GM23338 (cell line): ENCODE measurements around the gene RNU6-9. TPM values are rescaled to one million over a fixed set of nuclear protein-coding genes. Genes with fewer than 3 reads are reported as not detected.

Experiments
- ATAC-seq: fragments of 200-7000 bp; cut with Tn5 transposase; 3 replicates; pipeline ENCODE4 v1.9.1; 2020
- DNase-seq: peaks from one replicate; pipeline ENCODE4 v3.0.0-alpha.2; 2015; ENCODE audit warnings: low spot score
- H2AFZ ChIP-seq: fragments of 200-600 bp; sonication (generic); 2 replicates; pipeline ENCODE4 v1.8.0; 2016; ENCODE audit warnings: antibody characterized with exemption, mild to moderate bottlenecking, moderate library complexity
- H3F3A ChIP-seq: fragments of 200-600 bp; sonication (generic); replicated peaks from 2 replicates; pipeline ENCODE4 v1.8.0; 2017; ENCODE audit warnings: antibody characterized with exemption, mixed run types, low read depth
- H3K27ac ChIP-seq: fragments of 200-600 bp; sonication (generic); 2 replicates; pipeline ENCODE4 v1.6.1; 2016; ENCODE audit warnings: low read depth
- H3K27me3 ChIP-seq: fragments of 200-600 bp; sonication (generic); 2 replicates; pipeline ENCODE4 v1.8.0; 2016; ENCODE audit warnings: mild to moderate bottlenecking, mixed run types, moderate library complexity; ENCODE audit not compliant: insufficient read depth
- H3K36me3 ChIP-seq: fragments of 200-600 bp; sonication (generic); 2 replicates; pipeline ENCODE4 v1.8.0; 2016; ENCODE audit warnings: mild to moderate bottlenecking; ENCODE audit not compliant: insufficient read depth
- H3K4me1 ChIP-seq: fragments of 200-600 bp; sonication (generic); 2 replicates; pipeline ENCODE4 v1.8.0; 2016; ENCODE audit warnings: mild to moderate bottlenecking, moderate library complexity; ENCODE audit not compliant: insufficient read depth
- H3K4me2 ChIP-seq: fragments of 200-600 bp; sonication (generic); 2 replicates; pipeline ENCODE4 v1.7.1; 2017; ENCODE audit warnings: mixed run types
- H3K4me3 ChIP-seq: fragments of 200-600 bp; sonication (generic); 2 replicates; pipeline ENCODE4 v1.6.1; 2016; ENCODE audit warnings: mixed run types
- H3K79me2 ChIP-seq: fragments of 200-600 bp; sonication (generic); replicated peaks from 2 replicates; pipeline ENCODE4 v1.8.0; 2017; ENCODE audit warnings: mild to moderate bottlenecking; ENCODE audit not compliant: insufficient read depth
- H3K9me2 ChIP-seq: fragments of 200-600 bp; sonication (generic); 2 replicates; pipeline ENCODE4 v1.8.0; 2017; ENCODE audit not compliant: insufficient read depth
- H4K20me1 ChIP-seq: fragments of 200-600 bp; sonication (generic); replicated peaks from 2 replicates; pipeline ENCODE4 v1.8.0; 2017; ENCODE audit warnings: mild to moderate bottlenecking; ENCODE audit not compliant: insufficient read depth
- H3K27ac Mint-ChIP-seq: 2 replicates; pipeline ENCODE4 v1.8.0; 2020; ENCODE audit warnings: inconsistent platforms, mild to moderate bottlenecking, moderate library complexity, mixed read lengths
- H3K27me3 Mint-ChIP-seq: 3 replicates; pipeline ENCODE4 v1.8.0; 2022; ENCODE audit warnings: low read depth, mild to moderate bottlenecking, moderate library complexity, mixed read lengths, inconsistent platforms; ENCODE audit not compliant: insufficient read depth, poor library complexity
- H3K36me3 Mint-ChIP-seq: 3 replicates; pipeline ENCODE4 v1.8.0; 2021; ENCODE audit warnings: low read depth, mild to moderate bottlenecking, inconsistent platforms, moderate library complexity, mixed read lengths
- H3K4me1 Mint-ChIP-seq: 3 replicates; pipeline ENCODE4 v1.8.0; 2020; ENCODE audit warnings: mild to moderate bottlenecking, inconsistent platforms, mixed read lengths
- H3K4me3 Mint-ChIP-seq: 3 replicates; pipeline ENCODE4 v1.8.0; 2021; ENCODE audit warnings: moderate library complexity, mild to moderate bottlenecking, inconsistent platforms, mixed read lengths
- H3K9me3 Mint-ChIP-seq: 3 replicates; pipeline ENCODE4 v1.8.0; 2020; ENCODE audit warnings: moderate library complexity, mild to moderate bottlenecking, inconsistent platforms, mixed read lengths
- CREB1 ChIP-seq: fragments of 250-450 bp; sonication (Bioruptor Pico); IDR thresholded peaks from 2 replicates; pipeline ENCODE4 v1.5.0; 2020; ENCODE audit warnings: low read depth, mild to moderate bottlenecking, moderate library complexity
- CTCF ChIP-seq, 2 experiments: fragments of 200-600 bp in 1 of 2; sonication (generic) in 1 of 2; conservative IDR thresholded peaks; 2 replicates each; pipeline versions ENCODE4 v1.5.1 to v1.6.1; 2016 to 2017; ENCODE audit warnings: antibody characterized with exemption in 2 of 2, low read depth in 2 of 2, mild to moderate bottlenecking in 2 of 2, moderate library complexity in 1 of 2
- EZH2 ChIP-seq: fragments of 200-600 bp; sonication (generic); IDR thresholded peaks from one replicate; pipeline ENCODE4 v1.8.0; 2017; ENCODE audit warnings: antibody characterized with exemption, mild to moderate bottlenecking, low read depth; ENCODE audit not compliant: unreplicated experiment
- EZH2phosphoT487 ChIP-seq: fragments of 200-600 bp; sonication (generic); IDR thresholded peaks from one replicate; pipeline ENCODE4 v1.8.1; 2018; ENCODE audit warnings: antibody characterized with exemption; ENCODE audit not compliant: unreplicated experiment
- JUNB ChIP-seq: IDR thresholded peaks from one replicate; pipeline ENCODE4 v1.6.1; 2016; ENCODE audit warnings: antibody characterized with exemption; ENCODE audit not compliant: unreplicated experiment
- POLR2AphosphoS5 ChIP-seq: IDR thresholded peaks from 2 replicates; pipeline ENCODE4 v1.6.1; 2016; ENCODE audit warnings: antibody characterized with exemption, low read depth
- ZNF331 ChIP-seq: fragments of 250-450 bp; sonication (Bioruptor Pico); IDR thresholded peaks from 2 replicates; pipeline ENCODE4 v1.5.0; 2020; ENCODE audit warnings: low read depth, mild to moderate bottlenecking, moderate library complexity
- ZNF462 ChIP-seq: fragments of 250-450 bp; sonication (Bioruptor Pico); IDR thresholded peaks from 2 replicates; pipeline ENCODE4 v1.5.0; 2020; ENCODE audit warnings: mild to moderate bottlenecking, moderate library complexity
- polyA plus RNA-seq: library from polyadenylated mRNA; unstranded; fragments of >200 nt; fragmentation: Nextera tagmentation; extraction: Ambion mirVana; gene quantifications from 2 replicates; pipeline ENCODE4 v1.2.1, GENCODE V29; 2016
- total RNA-seq: library from RNA; depleted of rRNA; stranded (reverse); fragments of >200 nt; shearing (Covaris generic); gene quantifications from 2 replicates; pipeline ENCODE4 v1.2.3, GENCODE V29; 2014
- TF ChIP-seq, protein P1 (sequence below): IDR thresholded peaks from one replicate; pipeline ENCODE4 v1.6.1; 2018; ENCODE audit warnings: antibody characterized with exemption; ENCODE audit not compliant: unreplicated experiment

The RNU6-9 gene
- total and polyA plus RNA-seq, 2 experiments from 2014 or later: not detected

DNA sequence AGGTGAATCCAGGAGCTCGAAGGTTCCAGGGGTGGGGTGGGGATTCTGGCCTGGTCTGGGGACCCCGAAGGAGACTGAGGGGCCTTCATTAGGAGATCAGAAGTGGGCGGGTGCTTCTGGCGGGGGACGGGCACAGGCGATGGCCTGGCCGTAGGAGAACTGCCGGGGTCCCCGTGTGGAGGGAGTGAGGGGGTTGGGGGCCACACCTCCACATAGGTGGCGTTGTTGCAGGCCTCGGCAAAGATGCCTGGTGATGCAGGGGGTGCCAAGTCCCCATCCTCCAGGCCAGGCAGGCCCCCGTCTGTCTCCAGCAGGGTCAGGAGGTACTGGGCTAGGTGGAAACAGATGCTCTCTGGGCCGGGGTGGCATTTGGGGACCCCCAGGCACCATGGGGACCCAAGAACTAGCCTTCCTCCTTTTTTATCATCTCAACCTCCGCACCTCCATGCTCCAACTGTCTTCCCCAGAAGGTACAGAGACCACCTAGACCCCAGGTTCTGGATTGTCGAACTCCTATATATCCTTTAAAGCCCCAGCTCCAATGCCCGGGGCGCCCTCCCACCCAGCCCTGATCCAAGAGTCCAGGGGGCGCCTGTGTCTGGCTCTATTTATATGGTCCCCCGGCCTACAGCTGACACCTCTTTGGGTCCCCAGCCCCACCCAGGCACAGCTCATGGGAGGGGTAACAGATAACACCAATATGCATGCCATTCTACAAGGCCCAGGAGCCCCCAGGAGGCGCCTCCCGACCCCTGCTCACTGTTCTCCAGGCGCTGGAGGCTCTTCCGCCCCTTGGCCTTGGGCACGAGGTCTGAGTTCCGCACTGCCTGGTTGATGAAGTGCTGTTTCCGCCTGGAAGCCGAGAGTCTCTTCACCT lies 8.2 kb downstream of the RNU6-9 start:
- H3K79me2 ChIP-seq: peaks cover 22% of the 10 kb centered on the region

GRCh38 chr19:902093-902370 lies 8.7 kb downstream of the RNU6-9 start:
- peaks cover 3% of the 10 kb centered on the region; the same call in 1 of the 2 replicates for H3K4me1 ChIP-seq
- H3K27me3 ChIP-seq: no peaks in the 10 kb centered on the region
- Mint-ChIP-seq H3K27me3 (peaks cover 6% of the 10 kb centered on the region), H3K4me3 (no peak overlapping the region), H3K9me3 (no peaks in the 10 kb centered on the region), H3K27ac (no peak overlapping the region), H3K36me3 (peaks cover 12% of the 10 kb centered on the region), H3K4me1 (peaks cover 5% of the 10 kb centered on the region)
- no peak overlapping the region for H3K27ac ChIP-seq
- H3K79me2 ChIP-seq: peaks cover 22% of the 10 kb centered on the region
- H3K4me3 ChIP-seq: no peak overlapping the region
- no peak overlapping the region for H2AFZ ChIP-seq
- no peak for ATAC-seq
- DNase-seq: no peak
- no peaks in the 10 kb centered on the region for H3K9me2 ChIP-seq
- H3K36me3 ChIP-seq: no peaks in the 10 kb centered on the region
- no peak overlapping the region for H3K4me2 ChIP-seq
- peaks cover 11% of the 10 kb centered on the region for H4K20me1 ChIP-seq
- H3F3A ChIP-seq: peaks cover 5% of the 10 kb centered on the region
- no peak for TF ChIP-seq CREB1 (CRISPR knock-in tag)
- no peak for TF ChIP-seq ZNF462
- no peak for TF ChIP-seq CTCF (conservative IDR thresholded peaks at IDR 0.05; ENCODE audit: low read depth in 2 of 2)
- no peak for TF ChIP-seq ZNF331
- TF ChIP-seq POLR2AphosphoS5: no peak

More for the DNA sequence above, 8.2 kb downstream of the RNU6-9 start:
- Histone ChIP-seq H3K27me3 (no peaks in the 10 kb centered on the region), H3K9me2 (no peaks in the 10 kb centered on the region), H3K4me1 (peaks cover 3% of the 10 kb centered on the region; the same call in 1 of the 2 replicates), H4K20me1 (peaks cover 10% of the 10 kb centered on the region), H3F3A (peaks cover 5% of the 10 kb centered on the region), H2AFZ (no peak overlapping the region), H3K4me3 (no peak overlapping the region), H3K4me2 (no peak overlapping the region), H3K27ac (no peak overlapping the region), H3K36me3 (no peaks in the 10 kb centered on the region)
- Mint-ChIP-seq H3K4me1 (peaks cover 5% of the 10 kb centered on the region), H3K36me3 (peaks cover 18% of the 10 kb centered on the region), H3K4me3 (no peak overlapping the region), H3K9me3 (no peaks in the 10 kb centered on the region), H3K27ac (no peak overlapping the region), H3K27me3 (peaks cover 5% of the 10 kb centered on the region)
- no peak for DNase-seq
- no peak for TF ChIP-seq POLR2AphosphoS5
- no peak for TF ChIP-seq ZNF331
- TF ChIP-seq, protein P1, sequence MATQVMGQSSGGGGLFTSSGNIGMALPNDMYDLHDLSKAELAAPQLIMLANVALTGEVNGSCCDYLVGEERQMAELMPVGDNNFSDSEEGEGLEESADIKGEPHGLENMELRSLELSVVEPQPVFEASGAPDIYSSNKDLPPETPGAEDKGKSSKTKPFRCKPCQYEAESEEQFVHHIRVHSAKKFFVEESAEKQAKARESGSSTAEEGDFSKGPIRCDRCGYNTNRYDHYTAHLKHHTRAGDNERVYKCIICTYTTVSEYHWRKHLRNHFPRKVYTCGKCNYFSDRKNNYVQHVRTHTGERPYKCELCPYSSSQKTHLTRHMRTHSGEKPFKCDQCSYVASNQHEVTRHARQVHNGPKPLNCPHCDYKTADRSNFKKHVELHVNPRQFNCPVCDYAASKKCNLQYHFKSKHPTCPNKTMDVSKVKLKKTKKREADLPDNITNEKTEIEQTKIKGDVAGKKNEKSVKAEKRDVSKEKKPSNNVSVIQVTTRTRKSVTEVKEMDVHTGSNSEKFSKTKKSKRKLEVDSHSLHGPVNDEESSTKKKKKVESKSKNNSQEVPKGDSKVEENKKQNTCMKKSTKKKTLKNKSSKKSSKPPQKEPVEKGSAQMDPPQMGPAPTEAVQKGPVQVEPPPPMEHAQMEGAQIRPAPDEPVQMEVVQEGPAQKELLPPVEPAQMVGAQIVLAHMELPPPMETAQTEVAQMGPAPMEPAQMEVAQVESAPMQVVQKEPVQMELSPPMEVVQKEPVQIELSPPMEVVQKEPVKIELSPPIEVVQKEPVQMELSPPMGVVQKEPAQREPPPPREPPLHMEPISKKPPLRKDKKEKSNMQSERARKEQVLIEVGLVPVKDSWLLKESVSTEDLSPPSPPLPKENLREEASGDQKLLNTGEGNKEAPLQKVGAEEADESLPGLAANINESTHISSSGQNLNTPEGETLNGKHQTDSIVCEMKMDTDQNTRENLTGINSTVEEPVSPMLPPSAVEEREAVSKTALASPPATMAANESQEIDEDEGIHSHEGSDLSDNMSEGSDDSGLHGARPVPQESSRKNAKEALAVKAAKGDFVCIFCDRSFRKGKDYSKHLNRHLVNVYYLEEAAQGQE: no peak
- no peak for TF ChIP-seq JUNB
- TF ChIP-seq EZH2phosphoT487: no peak
- no peak for TF ChIP-seq EZH2
- ATAC-seq: no peak
